ENCODE results near the gene MLH3. TPM values are rescaled to one million over a fixed set of nuclear protein-coding genes. Genes with fewer than 3 reads are reported as not detected.
A peak's percentile ranks its signal among the peaks of the same experiment; 100 is the strongest.

The MLH3 gene
- total RNA-seq, 2 donors from 2014 or later: 27.2 to 28.2 TPM

- DNase-seq (ENCODE audit: low spot score): no peak
- intact Hi-C loops (cut with DNase I): no loop called here
These were observed 9.2 kb downstream of the MLH3 start for GRCh38 chr14:75042035-75042434.

DNA sequence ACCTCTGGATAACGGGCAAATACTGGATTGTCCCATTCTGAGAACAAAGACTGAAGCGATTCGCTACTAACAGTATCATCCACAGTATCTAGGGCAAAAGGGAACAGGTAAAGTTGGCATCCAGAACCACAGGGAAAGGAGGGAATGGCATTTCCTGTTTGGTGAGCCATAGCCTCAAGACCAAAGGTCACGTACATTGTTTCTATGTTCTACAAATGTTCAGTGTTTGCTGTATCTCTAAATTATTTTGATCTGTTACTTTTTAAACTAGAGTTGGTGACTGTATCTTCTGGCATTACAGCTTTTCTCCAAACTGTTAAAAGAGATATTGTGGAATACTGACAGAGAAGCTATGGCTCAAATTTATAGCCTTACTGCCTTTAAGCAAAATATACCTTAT is 9.7 kb downstream of the MLH3 start:
- no peak for DNase-seq (ENCODE audit: low spot score)
- intact Hi-C loops (cut with DNase I): no loop called here

DNA sequence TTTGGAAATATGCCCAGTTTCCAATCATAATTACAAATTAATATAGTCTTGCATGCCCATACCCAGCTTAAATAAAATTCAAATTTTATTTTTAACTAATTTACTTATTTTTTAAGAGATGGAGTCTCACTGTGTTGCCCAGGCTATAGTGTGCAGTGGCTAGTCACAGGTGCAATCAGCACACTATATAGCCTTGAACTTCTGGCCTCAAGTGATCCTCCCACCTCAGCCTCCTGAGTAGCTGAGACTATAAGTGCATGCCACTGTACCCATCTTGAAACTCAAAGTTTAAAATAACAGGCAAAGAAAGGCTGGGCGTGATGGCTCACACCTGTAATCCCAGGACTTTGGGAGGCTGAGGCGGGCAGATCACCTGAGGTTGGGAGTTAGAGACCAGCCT is 10.3 kb downstream of the MLH3 start:
- DNase-seq (ENCODE audit: low spot score): no peak
- intact Hi-C loops (cut with DNase I): no loop called here

DNA sequence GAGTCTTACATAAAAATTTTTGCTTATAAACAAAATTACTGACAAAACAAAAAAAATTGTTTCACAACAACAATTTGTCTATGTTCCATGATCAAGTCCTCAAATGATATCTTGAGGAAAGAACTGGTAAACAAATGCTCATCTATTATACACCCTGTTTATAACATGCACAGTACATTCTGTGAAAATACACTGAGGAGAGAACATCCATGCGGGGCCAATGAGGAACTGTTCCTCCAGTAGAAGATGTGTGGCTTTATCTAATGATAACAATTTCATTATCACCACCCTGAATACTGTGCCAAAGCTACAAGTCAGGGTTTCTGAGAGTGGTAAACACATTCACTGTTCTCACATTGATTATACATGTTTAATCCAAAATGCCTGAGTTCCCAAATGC is 10.8 kb downstream of the MLH3 start:
- intact Hi-C loops (cut with DNase I): no loop called here
- DNase-seq (ENCODE audit: low spot score): no peak

DNA sequence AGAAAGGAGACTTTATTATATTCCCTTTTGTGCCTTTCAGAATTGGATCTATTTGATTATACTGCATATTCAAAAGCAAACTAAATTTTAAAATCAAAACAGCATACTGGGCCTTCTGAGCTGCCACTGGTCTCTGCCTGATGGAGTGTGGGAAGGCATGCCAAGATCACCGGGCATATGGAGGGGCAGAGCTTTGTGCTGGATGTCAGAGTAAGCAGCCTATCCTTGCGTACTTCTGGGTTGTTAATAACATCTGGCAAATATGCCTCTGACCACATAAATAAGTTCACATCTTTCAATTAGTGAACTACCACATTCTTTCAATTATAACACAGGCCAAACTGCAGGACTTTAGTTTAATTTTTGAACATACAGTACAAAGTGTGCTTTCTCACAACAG is 18.3 kb downstream of the MLH3 start:
- no peak for DNase-seq (ENCODE audit: low spot score)
- intact Hi-C loops (cut with DNase I): no loop called here

DNA sequence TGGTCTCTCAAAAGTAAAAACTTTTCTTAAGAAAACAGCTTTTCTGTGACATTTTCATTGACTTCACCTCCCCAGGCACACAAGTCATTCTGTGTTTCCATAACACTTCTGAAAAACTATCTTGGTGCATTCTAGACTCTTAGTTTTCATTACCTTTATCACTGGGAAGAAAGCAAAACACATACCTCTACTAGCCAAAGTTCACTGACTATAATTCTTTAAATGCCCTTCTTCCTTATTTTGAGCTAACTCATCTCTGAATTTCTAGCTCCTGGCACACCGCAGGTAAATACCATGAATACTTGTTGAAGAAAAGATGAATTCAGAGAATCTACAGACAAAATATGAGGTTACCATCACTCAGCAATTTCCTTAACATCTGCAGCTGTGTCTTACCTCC is 21.1 kb downstream of the MLH3 start:
- intact Hi-C loops (cut with DNase I): no loop called here
- no peak for DNase-seq (ENCODE audit: low spot score)

DNA sequence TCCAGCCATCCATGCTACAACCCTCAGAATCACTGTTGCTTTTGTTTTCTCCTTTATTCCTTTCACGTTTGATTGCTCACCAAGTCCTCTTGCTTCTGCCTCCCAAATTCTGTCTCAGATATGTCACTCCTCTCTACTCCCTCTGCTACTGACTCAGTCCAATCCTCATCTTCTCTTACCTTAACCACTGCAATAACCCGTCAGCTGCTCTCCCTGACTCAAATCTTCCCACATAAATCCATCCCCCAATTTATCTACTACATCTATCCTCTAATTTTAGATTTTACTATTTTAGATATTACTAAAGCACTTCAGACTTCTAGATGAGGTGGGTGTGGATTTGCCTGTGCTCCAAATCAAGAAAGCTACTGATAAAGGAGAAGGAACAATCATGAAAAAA is 25.4 kb downstream of the MLH3 start:
- intact Hi-C loops (cut with DNase I): no loop called here
- DNase-seq (ENCODE audit: low spot score): no peak

GRCh38 chr14:75025082-75025481 is 26.2 kb downstream of the MLH3 start:
- no peak for DNase-seq (ENCODE audit: low spot score)
- intact Hi-C loops (cut with DNase I): no loop called here

- intact Hi-C loops (cut with DNase I): no loop called here
- no peak for DNase-seq (ENCODE audit: low spot score)
These were observed 28.2 kb downstream of the MLH3 start for GRCh38 chr14:75023108-75023507.

- intact Hi-C loops (cut with DNase I): no loop called here
- DNase-seq (ENCODE audit: low spot score): no peak
These were observed 28.6 kb downstream of the MLH3 start for GRCh38 chr14:75022655-75023054.

DNA sequence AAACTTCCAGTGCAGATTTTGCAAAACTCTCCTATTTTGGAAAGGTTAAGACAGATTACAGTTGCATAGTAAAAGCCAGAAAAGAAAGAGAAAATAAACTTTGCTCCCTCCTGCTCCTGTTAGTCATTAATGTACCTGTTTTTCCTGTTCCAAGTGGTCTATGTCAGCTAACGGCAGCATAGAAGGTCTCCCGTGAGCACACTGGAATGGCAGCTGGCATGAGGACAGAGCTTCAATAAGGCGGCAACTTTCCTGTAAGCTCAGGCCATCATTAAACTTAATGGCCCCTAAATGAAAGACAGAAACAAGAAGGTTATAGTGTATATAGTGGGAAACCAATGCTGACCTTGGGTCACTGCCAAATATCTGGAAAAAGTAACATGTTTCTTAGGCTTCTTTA is 32.6 kb downstream of the MLH3 start:
- intact Hi-C loops (cut with DNase I): no loop called here
- DNase-seq (ENCODE audit: low spot score): no peak

DNA sequence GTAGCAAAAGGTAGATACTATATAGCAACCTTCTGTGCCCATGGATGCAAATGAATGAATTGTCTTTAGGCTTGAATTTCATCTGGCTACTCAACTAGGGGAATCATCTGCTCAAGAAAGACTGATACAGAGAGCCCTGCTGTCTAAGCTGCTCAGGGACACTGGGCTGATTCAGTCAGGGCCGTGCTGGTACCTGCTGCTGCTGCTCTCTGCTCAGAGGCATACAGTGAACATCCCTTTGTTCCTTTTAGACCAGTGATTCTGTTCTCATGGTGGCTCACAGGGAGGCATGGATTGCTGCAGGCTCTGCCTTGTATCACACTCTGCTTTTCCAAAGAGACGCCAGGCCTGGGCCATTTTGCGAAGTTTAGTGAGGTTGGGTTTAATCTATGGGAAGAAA is 34.5 kb downstream of the MLH3 start:
- intact Hi-C loops (cut with DNase I): no loop called here
- DNase-seq (ENCODE audit: low spot score): no peak

DNA sequence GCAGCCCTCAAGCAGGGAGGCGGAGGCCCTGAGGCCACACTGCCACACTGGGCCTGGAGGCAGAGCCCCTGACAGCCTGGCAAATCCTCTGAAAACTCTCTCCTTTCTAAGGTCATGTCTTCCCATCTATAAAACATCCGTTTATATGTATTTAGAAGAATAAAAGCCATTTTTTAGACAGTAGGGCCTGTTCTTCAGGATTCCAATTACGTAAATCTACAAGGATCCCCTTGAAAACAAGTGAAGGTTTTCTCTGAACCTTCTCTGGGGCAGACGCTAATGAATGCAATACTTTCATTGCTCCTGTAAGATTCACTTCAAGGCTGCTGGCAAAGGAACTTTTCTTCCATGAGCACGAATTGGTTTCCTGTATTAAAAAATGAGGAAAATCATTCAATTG is 35.8 kb downstream of the MLH3 start:
- no peak for DNase-seq (ENCODE audit: low spot score)
- intact Hi-C loops (cut with DNase I): no loop called here

DNA sequence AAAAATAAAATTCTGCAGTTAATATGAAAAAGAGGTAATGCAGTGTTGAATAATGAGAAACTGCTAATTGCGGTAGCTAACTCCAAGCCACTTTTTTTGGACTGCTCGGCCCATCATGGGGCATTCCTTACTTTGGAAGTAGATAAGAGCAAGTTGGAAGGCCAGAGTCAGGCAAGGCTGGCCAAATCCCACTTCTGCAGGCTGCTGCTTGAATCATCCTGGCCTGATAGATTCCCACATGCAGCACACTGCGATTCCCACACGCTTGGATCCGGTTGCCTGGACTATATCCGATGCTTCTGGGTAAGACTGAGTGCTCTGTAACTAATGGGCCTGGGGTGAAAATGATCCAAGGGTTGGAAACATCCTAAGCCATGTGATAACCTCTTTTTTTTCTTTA is 38.0 kb downstream of the MLH3 start:
- intact Hi-C loops (cut with DNase I): no loop called here
- DNase-seq (ENCODE audit: low spot score): peak; percentile 86

DNA sequence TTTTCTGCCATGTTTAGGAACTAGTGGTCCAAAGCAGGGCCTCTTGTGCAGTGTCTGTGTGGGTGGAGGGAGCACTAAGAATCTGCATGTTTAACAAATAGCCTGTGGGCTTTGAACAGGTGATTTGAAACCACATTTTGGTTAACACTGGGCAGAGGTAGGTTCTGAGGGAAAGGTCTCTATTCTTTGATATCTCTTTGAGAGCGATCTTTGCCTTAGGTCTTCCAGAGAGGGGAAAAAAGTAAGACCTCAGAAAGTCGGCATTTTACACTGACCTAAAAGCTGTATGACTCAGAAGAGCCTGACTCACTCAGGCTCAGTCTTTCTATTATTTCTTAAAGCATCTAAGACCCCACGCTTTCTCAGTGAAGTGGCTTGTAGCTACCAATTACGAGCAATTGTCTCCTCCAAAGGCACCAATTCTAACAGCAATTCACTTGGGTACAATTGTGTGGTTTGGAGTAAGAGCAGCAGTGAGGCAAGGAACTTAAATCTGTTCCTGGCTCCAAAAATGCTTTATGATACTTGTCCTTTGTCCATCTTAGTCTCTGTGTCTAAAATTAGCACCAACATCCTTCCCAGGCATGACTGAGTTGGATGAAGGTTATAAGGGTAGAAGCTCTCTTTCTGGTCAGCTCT is 39.8 kb downstream of the MLH3 start:
- intact Hi-C loops (cut with DNase I): no loop called here
- no peak for DNase-seq (ENCODE audit: low spot score)

DNA sequence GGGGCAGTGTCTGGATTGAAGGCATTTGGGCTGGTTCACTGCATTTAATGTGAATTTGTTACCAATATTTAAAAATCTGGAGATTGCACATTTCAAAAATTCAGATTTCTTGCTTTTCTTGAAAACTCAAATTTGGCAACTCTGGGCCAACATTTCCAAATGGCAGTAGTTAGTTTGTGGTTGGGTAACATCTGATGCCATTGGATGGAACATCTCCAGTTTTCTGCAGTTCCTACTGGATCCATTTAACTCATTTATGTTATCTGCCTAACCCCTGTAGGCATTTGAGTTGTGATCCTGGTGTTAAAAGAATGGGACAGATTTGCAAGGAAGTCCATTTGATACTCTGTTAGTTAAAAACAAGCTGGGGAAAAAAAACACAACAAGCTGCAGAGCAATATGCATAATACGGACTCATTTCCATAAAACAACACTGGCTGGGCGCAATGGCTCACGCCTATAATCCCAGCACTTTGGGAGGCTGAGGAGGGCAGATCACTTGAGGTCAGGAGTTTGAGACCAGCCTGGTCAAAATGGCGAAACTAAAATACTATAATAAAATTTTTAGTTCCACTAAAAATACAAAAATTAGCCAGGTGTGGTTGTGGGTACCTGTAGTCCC is 40.7 kb downstream of the MLH3 start:
- intact Hi-C loops (cut with DNase I): no loop called here
- no peak for DNase-seq (ENCODE audit: low spot score)

- intact Hi-C loops (cut with DNase I): no loop called here
- no peak for DNase-seq (ENCODE audit: low spot score)
These were observed 42.1 kb downstream of the MLH3 start for GRCh38 chr14:75009176-75009575.

- intact Hi-C loops (cut with DNase I): no loop called here
- DNase-seq (ENCODE audit: low spot score): no peak
These were observed 45.9 kb downstream of the MLH3 start for GRCh38 chr14:75005357-75005756.

DNA sequence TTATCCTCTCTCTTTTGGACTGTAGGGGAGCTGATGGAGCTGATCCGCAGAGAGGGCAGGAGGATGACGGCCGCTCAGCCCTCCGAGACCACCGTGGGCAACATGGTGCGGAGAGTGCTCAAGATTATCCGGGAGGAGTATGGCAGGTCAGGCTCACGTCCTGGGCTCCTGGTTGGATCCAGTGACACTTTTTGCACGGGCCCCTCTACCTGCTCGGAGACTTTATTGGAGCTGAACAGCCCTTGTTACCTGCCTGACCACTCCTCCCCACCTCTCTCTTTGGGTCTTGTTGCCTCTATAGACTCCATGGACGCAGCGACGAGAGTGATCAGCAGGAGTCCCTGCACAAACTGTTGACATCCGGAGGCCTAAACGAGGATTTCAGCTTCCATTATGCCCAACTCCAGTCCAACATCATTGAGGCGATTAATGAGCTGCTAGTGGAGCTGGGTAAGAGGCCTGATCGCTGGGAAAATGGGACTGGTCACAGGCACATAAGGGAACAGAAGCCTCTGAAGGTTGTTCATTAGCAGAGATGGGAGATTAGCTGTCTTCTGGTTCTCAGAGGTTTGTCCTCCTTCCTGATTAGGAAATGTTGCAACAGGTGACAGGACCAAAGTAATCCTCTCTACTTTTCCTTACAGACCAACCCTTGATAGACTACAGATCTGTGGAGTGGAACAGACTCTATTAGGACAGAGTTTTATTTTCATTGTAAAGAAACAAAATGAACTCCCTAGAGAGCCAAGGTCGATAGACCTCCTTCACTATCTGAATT is 47.8 kb downstream of the MLH3 start:
- no peak for DNase-seq (ENCODE audit: low spot score)
- intact Hi-C loops (cut with DNase I): no loop called here

GRCh38 chr14:75002392-75003249 is 48.6 kb downstream of the MLH3 start, which contains the start of gene EIF2B2:
Gene EIF2B2 (plus strand): TSS chr14:75002921. CDS start chr14:75002991, 70 bp downstream.
- peak; percentile 99 for DNase-seq (ENCODE audit: low spot score)
- intact Hi-C loops (cut with DNase I): no loop called here

Measured in posterior vena cava (tissue), 2 donors.